DND-41 (cell line): Measurements from ENCODE around the gene ATP6V0A1.
"Not testable (repeated sequence)": the region's sequence is repeated elsewhere in the genome, so short reads cannot be mapped to it uniquely, and the experiment has no call there.

Experiments
- EZH2 ChIP-seq: IDR thresholded peaks from 3 replicates; pipeline ENCODE4 v1.6.1; 2012; ENCODE audit warnings: borderline replicate concordance, low read depth, mild to moderate bottlenecking, moderate library complexity, low read length, inconsistent platforms; ENCODE audit not compliant: severe bottlenecking
- TF ChIP-seq, protein P1 (sequence below): IDR thresholded peaks from 2 replicates; pipeline ENCODE4 v1.5.1; 2012; ENCODE audit warnings: borderline replicate concordance, low read length, moderate library complexity, mild to moderate bottlenecking; ENCODE audit not compliant: poor library complexity, severe bottlenecking; ENCODE audit errors: extremely low read depth

DNA sequence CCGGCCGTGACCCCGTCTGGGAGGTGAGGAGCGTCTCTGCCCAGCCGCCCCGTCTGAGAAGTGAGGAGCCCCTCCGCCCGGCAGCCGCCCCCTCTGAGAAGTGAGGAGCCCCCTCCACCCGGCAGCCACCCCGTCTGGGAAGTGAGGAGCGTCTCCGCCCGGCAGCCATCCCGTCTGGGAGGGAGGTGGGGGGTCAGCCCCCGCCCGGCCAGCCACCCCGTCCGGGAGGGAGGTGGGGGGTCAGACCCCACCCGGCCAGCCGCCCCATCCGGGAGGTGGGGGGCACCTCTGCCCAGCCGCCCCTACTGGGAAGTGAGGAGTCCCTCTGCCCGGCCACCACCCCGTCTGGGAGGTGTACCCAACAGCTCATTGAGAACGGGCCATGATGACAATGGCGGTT is 9.5 kb upstream of the ATP6V0A1 start:
- TF ChIP-seq, protein P1, sequence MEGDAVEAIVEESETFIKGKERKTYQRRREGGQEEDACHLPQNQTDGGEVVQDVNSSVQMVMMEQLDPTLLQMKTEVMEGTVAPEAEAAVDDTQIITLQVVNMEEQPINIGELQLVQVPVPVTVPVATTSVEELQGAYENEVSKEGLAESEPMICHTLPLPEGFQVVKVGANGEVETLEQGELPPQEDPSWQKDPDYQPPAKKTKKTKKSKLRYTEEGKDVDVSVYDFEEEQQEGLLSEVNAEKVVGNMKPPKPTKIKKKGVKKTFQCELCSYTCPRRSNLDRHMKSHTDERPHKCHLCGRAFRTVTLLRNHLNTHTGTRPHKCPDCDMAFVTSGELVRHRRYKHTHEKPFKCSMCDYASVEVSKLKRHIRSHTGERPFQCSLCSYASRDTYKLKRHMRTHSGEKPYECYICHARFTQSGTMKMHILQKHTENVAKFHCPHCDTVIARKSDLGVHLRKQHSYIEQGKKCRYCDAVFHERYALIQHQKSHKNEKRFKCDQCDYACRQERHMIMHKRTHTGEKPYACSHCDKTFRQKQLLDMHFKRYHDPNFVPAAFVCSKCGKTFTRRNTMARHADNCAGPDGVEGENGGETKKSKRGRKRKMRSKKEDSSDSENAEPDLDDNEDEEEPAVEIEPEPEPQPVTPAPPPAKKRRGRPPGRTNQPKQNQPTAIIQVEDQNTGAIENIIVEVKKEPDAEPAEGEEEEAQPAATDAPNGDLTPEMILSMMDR, result not testable (repeated sequence)
- TF ChIP-seq EZH2, result not testable (repeated sequence)
